HG03280 (cell line): ENCODE measurements around the gene UQCC5.

Source experiments
- ATAC-seq: cut with Tn5 transposase; IDR thresholded peaks from one replicate; pipeline ENCODE4 v1.9.1; 2021; ENCODE audit warnings: mild to moderate bottlenecking, moderate library complexity; ENCODE audit not compliant: unreplicated experiment

UQCC5 gene

GRCh38 chr3:52503788-52504424 is 32.5 kb upstream of the UQCC5 start:
- no peak for ATAC-seq

- ATAC-seq = no peak
These were observed 31.4 kb upstream of the UQCC5 start for GRCh38 chr3:52504977-52505376.

GRCh38 chr3:52506266-52506966 is 30.0 kb upstream of the UQCC5 start:
- no peak for ATAC-seq

- ATAC-seq = no peak
These were observed 29.0 kb upstream of the UQCC5 start for GRCh38 chr3:52507359-52507758.

GRCh38 chr3:52509753-52510328 is 26.6 kb upstream of the UQCC5 start:
- no peak for ATAC-seq

- ATAC-seq = no peak
These were observed 24.9 kb upstream of the UQCC5 start for GRCh38 chr3:52511509-52511908.

- ATAC-seq = no peak
These were observed 24.3 kb upstream of the UQCC5 start for GRCh38 chr3:52512105-52512504.

- no peak for ATAC-seq
These were observed 23.7 kb upstream of the UQCC5 start for GRCh38 chr3:52512727-52513126.

GRCh38 chr3:52513281-52513680 is 23.1 kb upstream of the UQCC5 start:
- ATAC-seq = no peak

GRCh38 chr3:52514576-52514975 is 21.8 kb upstream of the UQCC5 start:
- no peak for ATAC-seq

GRCh38 chr3:52515192-52515591 is 21.2 kb upstream of the UQCC5 start:
- no peak for ATAC-seq

- ATAC-seq = no peak
These were observed 19.8 kb upstream of the UQCC5 start for GRCh38 chr3:52516509-52517195.

- ATAC-seq = no peak
These were observed 18.3 kb upstream of the UQCC5 start for GRCh38 chr3:52517796-52518722.

GRCh38 chr3:52518723-52519444 is 17.5 kb upstream of the UQCC5 start:
- no peak for ATAC-seq

GRCh38 chr3:52519445-52520140 is 16.8 kb upstream of the UQCC5 start:
- ATAC-seq = no peak

- no peak for ATAC-seq
These were observed 16.2 kb upstream of the UQCC5 start for GRCh38 chr3:52520141-52520667.

- ATAC-seq = no peak
These were observed 15.5 kb upstream of the UQCC5 start for GRCh38 chr3:52520716-52521487.

- ATAC-seq = no peak
These were observed 14.9 kb upstream of the UQCC5 start for GRCh38 chr3:52521488-52521824.
